ENCODE results near the gene DDI2. TPM values are rescaled to one million over a fixed set of nuclear protein-coding genes. Genes with fewer than 3 reads are reported as not detected.

Gene DDI2
- total and polyA plus RNA-seq, 10 of the 15 experiments (the other 5 are each of a cell fraction or from before 2014, with no cell fraction given), result 3.3 to 33.1 (median 11.6) TPM

- Histone ChIP-seq H4K20me1 (ENCODE audit: control insufficient read depth, insufficient read depth) (no peaks in the 10 kb centered on the region; the same call in 1 of the 2 replicates), H3K9ac (ENCODE audit: control insufficient read depth, insufficient read depth, low read length) (no peak overlapping the region), H3K79me2 (ENCODE audit: control insufficient read depth, insufficient read depth, low read length) (peaks cover 43% of the 10 kb centered on the region), H3K27me3 (replicated peaks in 1 of 2; ENCODE audit: control insufficient read depth in 2 of 2, insufficient read depth in 2 of 2, low read length in 1 of 2) (no peaks in the 10 kb centered on the region), H3K36me3 (ENCODE audit: control insufficient read depth in 2 of 2, insufficient read depth in 2 of 2, low read length in 1 of 2) (peaks cover 6 to 8% of the 10 kb centered on the region in 2 experiments; a peak in 3 of 4 replicates), H2AFZ (ENCODE audit: control insufficient read depth, low read depth, low read length) (no peak overlapping the region), H3K9me3 (replicated peaks; ENCODE audit: control insufficient read depth, insufficient read depth, low read length) (no peaks in the 10 kb centered on the region), H3K27ac (ENCODE audit: control insufficient read depth, insufficient read depth) (no peak overlapping the region), H3K4me1 (ENCODE audit: control insufficient read depth, insufficient read depth, low read length) (peaks cover 16% of the 10 kb centered on the region), H3K4me3 (no peak overlapping the region), H3K4me2 (ENCODE audit: control insufficient read depth, insufficient read depth) (peak overlapping the region; percentile 21; the same call in 1 of the 2 replicates)
- SMC1A ChIA-PET (ENCODE audit: uncharacterized antibody, unreplicated experiment), result interaction anchor here (0.9 to 1.7 kb wide), 10 partner anchors 8 to 99 kb away, joined by 3 to 20 read pairs (median 7); partner anchors contain the start of gene DNAJC16
- RAD21 ChIA-PET (ENCODE audit: unreplicated experiment), result interaction anchor here (0.6 to 1.2 kb wide), 4 partner anchors 8 to 71 kb away, joined by 3 to 9 read pairs (median 6); no protein-coding TSS in a partner anchor
- POLR2A ChIA-PET, result interaction anchor here (1.1 to 1.7 kb wide), 4 partner anchors 8 to 99 kb away, joined by 4 to 10 read pairs (median 6); partner anchors contain the start of gene DNAJC16
- CTCF ChIA-PET, result interaction anchor here (1.0 to 1.4 kb wide), 3 partner anchors 8 to 83 kb away, joined by 3 to 10 read pairs (median 3); no protein-coding TSS in a partner anchor
- ATAC-seq (no peak), FAIRE-seq (no peak), DNase-seq (ENCODE audit: low read depth, low spot score) (no peak)
- no peak for TF ChIP-seq KLF5 (IDR thresholded peaks at IDR 0.05; ENCODE audit: partially characterized antibody)
- no peak for TF ChIP-seq CHD4 (IDR thresholded peaks at IDR 0.05)
- TF ChIP-seq EED (IDR thresholded peaks at IDR 0.05; ENCODE audit: low read depth), result 0 out of 2 replicates have a peak, but pooled peaks have one; percentile 16
- TF ChIP-seq IKZF1 (conservative IDR thresholded peaks at IDR 0.05), result peak; percentile 43; the same call in 1 of the 2 replicates
- TF ChIP-seq IKZF2 (IDR thresholded peaks at IDR 0.05), result peak; percentile 27 to 44; a peak in 2 of 4 replicates
- in situ Hi-C loops (cut with MboI) (no loop called here), intact Hi-C loops (cut with micrococcal nuclease; ENCODE audit: unreplicated experiment) (no loop called here)
- no TSS peak for BruUV-seq (replicated peaks)
- WGBS (ENCODE audit: insufficient coverage, insufficient replicate concordance, low lambda C conversion rate, missing lambda C conversion rate), result 81% methylated on average over 11 of the region's 11 CpGs
These were observed 9.2 kb downstream of the DDI2 start for GRCh38 chr1:15626269-15626950.

Measured in GM12878 (cell line).